ENCODE measurements around the gene GBP7. TPM values are rescaled to one million over a fixed set of nuclear protein-coding genes. Genes with fewer than 3 reads are reported as not detected.
"Not testable (repeated sequence)": the region's sequence is repeated elsewhere in the genome, so short reads cannot be mapped to it uniquely, and the experiment has no call there.

GBP7 gene, protein sequence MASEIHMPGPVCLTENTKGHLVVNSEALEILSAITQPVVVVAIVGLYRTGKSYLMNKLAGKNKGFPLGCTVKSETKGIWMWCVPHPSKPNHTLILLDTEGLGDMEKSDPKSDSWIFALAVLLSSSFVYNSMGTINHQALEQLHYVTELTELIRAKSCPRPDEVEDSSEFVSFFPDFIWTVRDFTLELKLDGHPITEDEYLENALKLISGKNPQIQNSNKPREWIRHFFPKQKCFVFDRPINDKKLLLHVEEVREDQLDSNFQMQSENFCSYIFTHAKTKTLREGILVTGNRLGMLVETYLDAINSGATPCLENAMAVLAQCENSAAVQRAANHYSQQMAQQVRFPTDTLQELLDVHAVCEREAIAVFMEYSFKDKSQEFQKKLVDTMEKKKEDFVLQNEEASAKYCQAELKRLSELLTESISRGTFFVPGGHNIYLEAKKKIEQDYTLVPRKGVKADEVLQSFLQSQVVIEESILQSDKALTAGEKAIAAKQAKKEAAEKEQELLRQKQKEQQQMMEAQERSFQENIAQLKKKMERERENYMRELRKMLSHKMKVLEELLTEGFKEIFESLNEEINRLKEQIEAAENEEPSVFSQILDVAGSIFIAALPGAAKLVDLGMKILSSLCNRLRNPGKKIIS
- 0.08 TPM for total RNA-seq
- long read RNA-seq = 0 reads

DNA sequence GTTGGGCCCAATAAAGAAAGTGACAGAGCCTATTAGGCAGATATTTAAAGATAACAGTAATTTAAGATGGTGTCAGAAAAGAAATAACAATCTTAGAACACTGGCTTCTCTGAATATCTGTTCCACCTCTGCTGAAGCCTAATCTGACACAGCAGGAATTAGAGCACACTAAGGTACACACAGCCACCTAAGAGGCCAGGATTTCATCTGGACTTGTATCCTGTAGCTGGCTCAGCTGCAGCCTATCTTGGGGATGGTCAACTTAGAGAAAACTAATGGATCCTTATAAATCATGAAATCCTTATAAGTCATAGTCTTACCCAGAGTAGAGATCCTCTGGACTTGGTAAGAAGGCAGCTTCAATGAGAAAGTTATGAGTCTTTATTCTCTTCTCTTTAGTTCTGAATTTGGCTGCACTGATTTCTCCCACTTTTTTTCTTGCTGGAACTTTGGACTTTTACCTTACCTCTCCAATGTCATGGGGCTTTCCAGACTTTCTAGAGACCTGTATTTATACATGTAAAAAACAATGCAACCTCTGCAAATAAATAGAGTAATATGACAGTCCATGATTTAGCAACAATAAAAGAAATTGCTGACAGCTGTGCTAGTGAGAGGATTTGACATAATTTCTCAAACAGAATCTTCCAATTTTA lies at the start of gene GBP7:
Gene GBP7, minus strand, starts transcription at position 403 of the 656 bp plus-strand sequence. CDS start 4,068 bp downstream, outside the sequence.
- no peak for DNase-seq (ENCODE audit: low spot score)
- intact Hi-C loops (cut with DNase I) = no loop called here

DNA sequence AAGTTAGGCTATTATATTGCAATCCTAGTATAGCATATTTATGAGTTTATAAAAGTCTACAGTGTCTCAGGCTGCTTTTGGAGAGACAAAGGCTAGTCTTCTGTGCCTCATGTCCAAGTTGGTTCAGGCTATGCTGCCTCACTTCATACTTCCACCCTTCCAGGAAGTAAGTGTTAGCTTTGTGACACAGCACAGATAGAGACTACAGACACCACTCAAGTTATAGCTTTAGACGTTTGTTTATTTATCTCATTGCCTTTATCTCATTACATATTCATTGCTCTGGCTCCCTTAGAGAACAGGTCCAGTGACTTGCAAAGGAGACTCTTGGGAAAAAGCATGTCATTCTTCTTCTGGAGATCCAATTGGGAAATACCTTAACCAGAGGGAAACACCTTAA lies 45.5 kb upstream of the GBP7 start:
- no peak for DNase-seq (ENCODE audit: low spot score)

DNA sequence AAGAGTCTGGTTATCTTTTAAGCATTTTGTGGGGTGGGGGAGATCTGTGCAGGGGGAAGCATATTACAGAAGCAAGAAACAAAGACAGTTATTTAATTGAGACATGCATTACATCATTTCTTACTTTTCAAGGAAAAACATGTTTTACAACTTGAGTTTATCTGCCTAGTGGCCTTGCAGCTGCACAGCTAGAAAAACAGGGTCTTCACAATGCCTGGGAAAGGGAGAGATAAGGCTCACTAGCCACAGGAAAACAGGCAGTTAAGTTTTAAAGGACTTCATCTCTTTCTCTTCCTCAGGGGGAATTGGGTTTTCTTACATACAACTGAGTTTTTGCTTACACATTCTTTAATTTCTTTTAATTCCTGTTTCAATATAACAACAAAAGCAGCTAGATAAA lies 44.0 kb upstream of the GBP7 start:
- DNase-seq (ENCODE audit: low spot score); intact Hi-C loops (cut with DNase I): not testable (repeated sequence)

More for the DNA sequence above, 45.5 kb upstream of the GBP7 start:
- intact Hi-C loops (cut with DNase I) = no loop called here

DNA sequence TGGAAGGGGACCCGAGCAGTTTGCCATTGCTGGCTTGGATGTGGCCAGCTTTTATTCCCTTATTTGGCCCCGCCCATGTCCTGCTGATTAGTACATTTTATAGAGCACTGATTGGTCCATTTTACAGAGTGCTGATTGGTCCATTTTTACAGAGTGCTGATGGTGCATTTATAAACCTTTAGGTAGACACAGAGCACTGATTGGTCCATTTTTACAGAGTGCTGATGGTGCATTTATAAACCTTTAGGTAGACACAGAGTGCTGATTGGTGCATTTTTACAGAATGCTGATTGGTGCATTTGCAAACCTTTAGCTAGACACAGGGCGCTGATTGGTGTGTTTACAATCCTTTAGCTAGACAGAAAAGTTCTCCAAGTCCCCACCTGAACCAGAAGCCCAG lies 43.1 kb upstream of the GBP7 start:
- intact Hi-C loops (cut with DNase I); DNase-seq (ENCODE audit: low spot score): not testable (repeated sequence)

DNA sequence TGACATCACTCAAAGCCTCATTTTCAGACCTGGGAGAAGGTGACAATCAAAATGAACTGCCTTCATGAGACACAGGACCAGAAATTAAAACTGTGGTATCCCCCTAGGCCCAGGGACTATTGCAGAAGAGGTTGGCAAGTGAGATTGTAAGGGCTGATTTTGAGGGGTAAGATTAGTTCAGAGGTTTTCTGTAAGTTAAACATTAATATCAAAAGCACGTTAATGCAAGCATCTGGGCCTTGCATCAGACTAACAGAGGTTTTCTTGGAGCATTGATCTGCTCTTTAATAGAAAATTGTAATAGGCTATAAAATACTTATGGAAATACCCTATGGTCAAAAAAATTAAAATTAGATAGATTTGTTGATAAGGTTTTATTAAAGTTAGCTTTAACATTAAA lies 37.5 kb upstream of the GBP7 start:
- no peak for DNase-seq (ENCODE audit: low spot score)
- intact Hi-C loops (cut with DNase I) = no loop called here

DNA sequence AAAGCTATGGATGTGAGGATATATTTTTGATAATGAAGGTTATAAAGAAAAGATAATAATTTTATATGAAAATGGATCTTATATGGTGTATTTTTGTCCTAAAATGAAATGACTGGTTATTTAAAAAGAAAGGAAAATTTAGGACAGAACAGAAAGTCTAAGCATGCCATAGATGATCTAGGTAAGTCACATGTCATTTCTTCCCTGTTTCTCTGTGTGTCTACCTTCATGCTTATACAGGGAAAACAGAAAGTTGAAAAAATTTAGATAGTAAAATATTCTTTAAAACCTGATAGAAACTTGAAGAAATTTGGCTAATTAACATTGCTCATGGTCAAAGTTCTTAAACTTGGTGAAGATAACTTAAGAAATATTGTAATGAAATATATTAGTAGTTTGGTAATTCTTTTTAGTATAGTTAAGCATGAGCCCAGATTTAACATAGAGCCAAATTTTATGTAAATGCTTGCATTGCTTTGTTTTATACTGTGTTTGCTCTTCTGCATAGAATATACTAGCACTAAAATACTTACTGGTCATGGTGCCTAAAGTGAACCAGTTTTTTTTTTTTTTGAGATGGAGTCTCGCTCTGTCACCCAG lies 35.3 kb upstream of the GBP7 start:
- DNase-seq (ENCODE audit: low spot score) = no peak

DNA sequence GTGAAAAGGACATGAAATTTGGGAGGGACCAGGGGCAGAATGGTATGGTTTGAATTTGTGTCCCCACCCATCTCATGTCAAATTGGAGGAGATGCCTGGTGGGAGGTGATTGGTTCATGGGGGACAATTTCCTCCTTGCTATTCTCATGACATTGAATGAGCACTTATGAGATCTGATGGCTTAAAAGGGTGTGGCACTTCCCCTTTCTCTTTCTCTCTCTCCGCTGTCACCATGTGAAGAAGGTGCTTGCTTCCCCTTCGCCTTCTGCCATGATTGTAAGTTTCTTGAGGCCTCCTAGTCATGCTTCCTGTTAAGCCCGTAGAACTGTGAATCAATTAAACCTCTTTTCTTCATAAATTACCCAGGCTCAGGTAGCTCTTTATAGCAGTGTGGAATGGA lies 30.6 kb upstream of the GBP7 start:
- intact Hi-C loops (cut with DNase I) = no loop called here
- DNase-seq (ENCODE audit: low spot score) = no peak

More for the DNA sequence above, 35.3 kb upstream of the GBP7 start:
- intact Hi-C loops (cut with DNase I) = no loop called here

DNA sequence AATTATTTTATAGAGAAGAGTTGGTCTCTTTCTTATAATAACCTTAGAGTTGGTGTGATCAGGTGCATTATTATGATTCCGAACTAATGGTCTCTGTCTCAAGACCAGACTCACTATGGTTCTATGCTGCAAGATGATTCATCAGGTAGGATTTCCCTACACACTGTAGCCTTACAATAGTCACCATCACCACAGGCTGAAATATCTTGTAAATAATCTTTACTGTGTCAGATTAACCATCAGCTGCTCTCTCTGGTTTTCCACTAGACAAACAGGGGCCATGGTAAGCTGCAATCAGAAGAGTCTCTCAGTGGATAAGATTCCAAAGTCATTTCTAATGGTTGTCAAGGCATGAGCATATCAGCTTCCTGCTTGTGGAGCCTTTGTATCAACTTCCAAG lies 27.4 kb upstream of the GBP7 start:
- DNase-seq (ENCODE audit: low spot score) = no peak
- intact Hi-C loops (cut with DNase I) = no loop called here

DNA sequence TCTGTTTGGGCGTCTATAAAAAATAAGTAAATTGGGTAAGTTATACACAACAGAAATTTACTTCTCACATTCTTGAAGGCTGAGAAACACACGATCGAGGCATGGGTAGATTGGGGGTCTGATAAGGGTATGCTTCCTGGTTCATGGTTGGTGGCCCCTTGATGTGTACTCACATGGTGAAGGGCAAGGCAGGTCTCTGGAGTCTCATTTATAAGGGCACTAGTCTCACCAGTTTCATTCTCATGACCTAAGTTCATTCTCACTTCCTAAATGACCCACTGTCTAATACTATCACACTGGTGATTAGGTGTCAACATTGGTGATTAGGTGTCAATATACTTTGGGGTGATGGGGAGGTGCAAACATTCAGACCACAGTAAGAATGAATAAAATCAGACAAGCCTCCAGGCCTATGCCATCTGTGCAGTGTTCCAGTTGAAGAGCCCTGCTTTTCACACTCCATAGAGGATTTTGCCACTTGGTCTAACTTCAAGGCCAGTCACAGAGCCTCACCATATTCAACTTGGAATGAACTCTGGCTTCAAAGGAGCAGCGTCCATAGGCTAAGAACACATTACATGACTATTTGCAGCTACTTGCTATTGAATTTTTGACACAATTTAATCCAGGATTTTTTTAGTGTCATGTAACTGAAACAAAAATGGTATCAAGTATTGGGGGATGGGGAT lies 25.4 kb upstream of the GBP7 start:
- intact Hi-C loops (cut with DNase I) = no loop called here
- DNase-seq (ENCODE audit: low spot score) = no peak

DNA sequence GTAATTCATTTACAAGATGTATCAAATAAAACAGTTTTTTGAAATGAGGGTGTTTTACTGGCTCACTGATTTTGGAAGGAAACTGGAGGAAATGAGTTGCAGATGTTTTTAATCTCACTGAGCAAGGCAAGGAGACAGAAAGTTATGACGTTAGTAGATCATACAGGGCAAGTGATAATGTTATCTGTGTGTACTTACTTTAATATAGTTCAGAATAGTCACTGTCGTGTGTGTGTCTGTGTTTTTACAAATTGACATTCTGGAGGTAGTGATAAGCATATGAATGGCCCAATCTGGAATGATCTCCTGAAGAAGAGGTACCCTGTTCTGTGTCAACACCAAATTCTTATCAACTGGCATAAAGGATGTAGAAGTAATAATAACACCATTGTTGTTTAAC lies 24.9 kb upstream of the GBP7 start:
- no peak for DNase-seq (ENCODE audit: low spot score)
- intact Hi-C loops (cut with DNase I) = no loop called here

DNA sequence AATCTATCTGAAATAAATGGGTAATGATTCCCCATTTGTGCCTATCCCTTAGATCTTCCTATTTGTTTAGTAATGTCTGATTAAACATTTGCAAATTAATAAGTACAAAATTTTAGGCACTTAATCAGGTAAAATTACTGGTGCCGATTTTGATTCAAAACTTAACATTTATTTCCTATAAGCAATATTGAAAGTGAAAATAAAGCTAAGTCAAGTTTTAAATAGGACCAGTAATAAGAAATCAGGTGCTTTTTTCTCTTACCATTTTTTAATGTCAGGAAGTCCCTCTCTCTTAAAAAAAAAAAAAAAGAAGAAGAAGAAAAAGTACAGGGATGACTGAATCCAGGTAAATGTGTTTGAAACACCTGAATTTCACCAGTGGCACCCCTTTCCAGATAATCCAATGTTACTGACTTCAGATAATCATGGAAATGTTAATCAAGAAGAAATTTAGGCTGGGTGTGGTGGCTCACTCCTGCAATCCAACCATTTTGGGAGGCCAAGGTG lies 23.8 kb upstream of the GBP7 start:
- DNase-seq (ENCODE audit: low spot score) = no peak
- intact Hi-C loops (cut with DNase I) = loop anchor here (2.0 to 5.0 kb wide), 5 partner anchors 63 to 177 kb away; partner anchors contain the start of genes GBP1 and GBP3

DNA sequence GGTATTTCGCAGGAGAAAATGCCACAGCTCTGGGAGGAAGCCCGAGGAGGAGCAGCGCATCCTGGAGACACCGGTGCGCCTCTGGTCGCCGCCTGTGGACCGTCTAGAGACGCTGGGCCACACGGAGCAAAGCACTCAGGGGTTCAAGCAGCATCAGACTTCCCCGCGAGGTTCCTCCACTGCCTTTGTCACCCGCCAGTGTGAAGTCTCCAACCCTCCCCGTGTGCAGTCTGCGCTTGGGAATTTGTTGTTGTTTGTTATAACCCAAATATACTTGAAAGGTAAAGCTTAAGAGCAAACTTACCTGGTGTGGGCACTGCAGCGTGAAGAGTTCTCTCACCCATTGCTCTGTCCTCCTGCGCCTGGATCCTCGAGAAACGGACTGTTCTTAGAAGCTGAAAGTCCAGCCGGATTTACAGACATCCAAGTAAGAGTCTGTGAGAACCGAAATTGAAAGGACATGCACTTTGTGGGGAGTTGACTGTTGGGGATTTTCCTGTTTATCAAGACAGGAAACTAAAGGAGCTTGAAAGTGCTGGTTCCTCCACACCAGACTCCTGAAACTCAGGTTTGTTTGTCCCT lies 22.8 kb upstream of the GBP7 start, which contains the start of gene GBP4:
Gene GBP4, minus strand, starts transcription at position 452 of the 582 bp plus-strand sequence. Its CDS starts 108 bp downstream, at position 344.
- intact Hi-C loops (cut with DNase I) = loop anchor here (2.0 to 5.0 kb wide), 5 partner anchors 64 to 176 kb away; partner anchors contain the start of genes GBP1 and GBP3
- DNase-seq (ENCODE audit: low spot score) = peak; percentile 81

DNA sequence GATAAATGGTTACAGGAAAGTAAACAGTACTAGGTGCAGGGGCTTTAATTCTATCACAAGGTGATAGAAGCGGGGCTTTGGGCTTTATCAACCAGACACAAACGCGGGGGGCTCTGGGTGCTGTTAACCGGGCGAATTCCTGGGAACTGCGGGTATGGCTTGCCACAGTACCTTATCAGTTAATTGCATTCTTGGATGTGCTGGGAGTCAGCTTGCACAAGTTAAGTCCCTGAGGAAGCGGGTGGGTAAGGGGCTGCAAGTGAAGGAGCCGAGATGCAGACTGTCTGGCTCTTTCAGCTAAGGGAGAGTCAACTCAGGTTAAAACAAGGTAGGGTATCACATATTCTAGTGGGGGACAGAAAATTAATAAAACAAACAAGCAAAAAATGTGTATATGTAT lies 22.3 kb upstream of the GBP7 start:
- no peak for DNase-seq (ENCODE audit: low spot score)
- intact Hi-C loops (cut with DNase I) = loop anchor here (2.0 to 5.0 kb wide), 5 partner anchors 64 to 176 kb away; partner anchors contain the start of genes GBP1 and GBP3

DNA sequence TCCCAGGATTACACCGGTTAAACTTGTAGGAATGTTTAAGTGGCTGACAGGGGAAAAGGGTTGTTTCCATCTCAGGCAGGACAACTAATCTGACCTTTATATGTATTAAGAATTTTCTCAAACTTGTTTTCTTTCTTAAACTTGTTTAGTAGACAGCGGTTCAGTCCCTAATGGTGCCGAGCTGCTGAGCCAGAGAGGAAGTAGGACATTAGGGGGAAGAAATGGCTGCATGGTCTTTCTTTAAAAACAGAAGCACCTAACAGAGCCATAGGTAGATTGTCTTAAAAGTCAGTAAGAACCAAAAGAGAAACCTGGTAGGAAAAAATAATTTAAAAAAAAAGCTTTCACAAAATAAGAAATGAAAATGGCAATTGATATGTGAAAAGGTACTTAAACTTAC lies 19.7 kb upstream of the GBP7 start:
- intact Hi-C loops (cut with DNase I) = loop anchor here (5.0 kb wide), 3 partner anchors 67 to 173 kb away; partner anchors contain the start of gene GBP3
- no peak for DNase-seq (ENCODE audit: low spot score)

DNA sequence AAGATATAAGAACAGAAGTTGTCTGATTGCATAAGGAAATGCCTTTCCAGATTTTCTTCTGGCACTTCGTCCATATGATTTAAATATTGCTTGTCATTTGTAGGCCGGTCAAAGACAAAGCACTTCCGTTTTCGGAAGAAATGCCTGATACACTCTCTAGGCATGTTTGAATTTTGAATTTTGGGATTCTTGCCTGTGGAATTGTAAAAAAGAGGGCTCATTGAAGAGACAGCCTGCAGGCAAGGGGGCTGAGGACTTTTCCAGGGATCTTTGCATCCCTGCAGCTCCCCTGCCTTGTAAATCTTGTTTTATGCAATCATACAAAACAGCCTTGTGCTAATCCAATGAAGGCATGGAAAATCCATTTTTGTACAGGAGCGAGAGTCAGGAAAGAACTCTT lies 15.5 kb upstream of the GBP7 start:
- DNase-seq (ENCODE audit: low spot score) = no peak
- intact Hi-C loops (cut with DNase I) = no loop called here

DNA sequence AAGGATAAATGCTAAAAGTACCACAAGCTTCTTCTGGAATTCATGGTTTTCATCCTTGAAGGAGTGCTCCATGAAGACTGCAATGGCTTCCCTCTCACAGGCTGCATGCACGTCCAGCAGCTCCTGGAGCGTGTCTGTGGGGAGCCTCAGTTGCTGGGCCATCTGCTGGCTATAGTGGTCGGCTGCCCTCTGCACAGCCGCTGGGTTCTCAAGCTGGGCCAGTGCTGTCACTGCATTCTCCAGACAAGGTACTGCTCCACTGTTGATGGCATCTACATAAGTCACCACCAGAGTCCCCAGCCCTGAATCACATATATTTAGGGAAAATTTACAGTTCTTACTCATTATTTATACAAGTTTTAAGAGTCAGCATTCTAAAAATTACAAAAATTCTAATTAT lies 14.2 kb upstream of the GBP7 start:
- DNase-seq (ENCODE audit: low spot score) = no peak
- intact Hi-C loops (cut with DNase I) = no loop called here

DNA sequence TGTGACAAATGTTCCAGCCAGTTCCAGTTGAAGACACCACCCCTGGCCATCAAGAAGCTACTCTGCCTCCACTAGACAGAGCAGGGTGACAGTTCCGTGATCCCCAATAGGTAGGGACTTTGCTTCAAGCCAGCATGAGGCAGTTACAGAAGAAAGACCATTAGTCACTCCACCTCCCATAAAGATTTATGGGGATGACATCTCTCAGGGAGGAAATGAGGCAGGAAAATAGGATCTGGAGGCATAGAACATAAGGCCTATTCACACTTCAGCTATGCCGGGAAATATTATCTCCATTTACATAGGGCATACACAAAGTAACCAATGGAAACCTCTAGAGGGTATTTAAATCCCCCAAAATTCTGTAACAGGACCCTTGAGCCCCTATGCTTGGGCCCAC lies 3.5 kb upstream of the GBP7 start:
- DNase-seq (ENCODE audit: low spot score) = no peak
- intact Hi-C loops (cut with DNase I) = no loop called here

DNA sequence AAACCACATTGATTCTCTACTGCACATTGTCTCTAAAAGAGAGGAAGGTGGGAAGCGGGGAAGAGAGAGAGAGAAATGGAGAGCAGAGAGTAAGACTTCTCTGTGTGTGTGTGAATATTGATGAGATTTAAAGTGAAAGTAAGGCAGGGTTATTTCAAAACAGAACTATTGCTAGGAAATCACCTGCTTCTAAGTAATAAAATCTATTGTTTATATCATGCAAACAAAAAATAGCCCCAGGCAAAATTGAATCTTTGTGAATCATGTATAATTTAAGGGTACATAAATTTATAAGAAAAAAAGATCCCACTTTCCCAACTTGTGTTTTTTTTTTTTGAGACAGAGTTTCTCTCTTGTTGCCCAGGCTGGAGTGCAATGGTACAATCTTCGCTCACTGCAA lies 1.2 kb upstream of the GBP7 start:
- intact Hi-C loops (cut with DNase I) = no loop called here
- no peak for DNase-seq (ENCODE audit: low spot score)

DNA sequence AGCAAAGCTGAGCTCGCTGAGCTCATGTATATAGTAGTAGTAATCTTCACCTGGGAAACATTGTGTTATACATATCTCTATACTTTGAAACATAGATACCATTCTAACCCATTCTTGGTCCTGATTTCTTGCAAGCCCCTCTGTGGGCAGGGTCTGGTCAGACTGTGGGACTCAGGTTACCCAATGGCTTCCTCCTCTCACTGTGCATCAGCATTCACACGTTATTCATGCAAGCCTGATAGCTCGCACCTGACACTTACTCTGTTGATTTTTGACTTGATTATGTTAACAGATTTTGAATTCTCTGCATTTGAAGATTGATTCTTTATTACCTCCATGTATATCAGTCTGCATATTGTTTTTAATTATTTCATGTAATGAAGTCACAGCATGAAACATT lies 1.3 kb downstream of the GBP7 start:
- intact Hi-C loops (cut with DNase I) = no loop called here
- DNase-seq (ENCODE audit: low spot score) = no peak
